Ishikawa (cell line): ENCODE data around the gene RIN3.

ENCODE experiments used
- CEBPB ChIP-seq: IDR thresholded peaks from 2 replicates; pipeline ENCODE4 v1.6.1; 2012
- CREB1 ChIP-seq: IDR thresholded peaks from 2 replicates; pipeline ENCODE4 v1.6.1; 2012; ENCODE audit warnings: low read depth
- EGR1 ChIP-seq: IDR thresholded peaks from 2 replicates; pipeline ENCODE4 v1.6.1; 2012
- EP300 ChIP-seq: IDR thresholded peaks from 2 replicates; pipeline ENCODE4 v1.6.1; 2012; ENCODE audit warnings: borderline replicate concordance
- FOXM1 ChIP-seq: IDR thresholded peaks from 2 replicates; pipeline ENCODE4 v1.6.1; 2012; ENCODE audit warnings: low read depth, borderline replicate concordance
- NFIC ChIP-seq: IDR thresholded peaks from 2 replicates; pipeline ENCODE4 v1.6.1; 2012
- RAD21 ChIP-seq: IDR thresholded peaks from 2 replicates; pipeline ENCODE4 v1.6.1; 2012; ENCODE audit warnings: low read depth
- TAF1 ChIP-seq: IDR thresholded peaks from 2 replicates; pipeline ENCODE4 v1.6.1; 2012; ENCODE audit warnings: low read depth, mild to moderate bottlenecking
- TCF12 ChIP-seq: IDR thresholded peaks from 2 replicates; pipeline ENCODE4 v1.6.1; 2012; ENCODE audit warnings: low read depth
- TEAD4 ChIP-seq: IDR thresholded peaks from 2 replicates; pipeline ENCODE4 v1.6.1; 2012
- YY1 ChIP-seq: IDR thresholded peaks from 2 replicates; pipeline ENCODE4 v1.6.1; 2012; ENCODE audit warnings: low read depth
- ZBTB7A ChIP-seq: IDR thresholded peaks from 2 replicates; pipeline ENCODE4 v1.6.1; 2012; ENCODE audit warnings: low read depth
- TF ChIP-seq, protein P1 (sequence below): IDR thresholded peaks from 2 replicates; pipeline ENCODE4 v1.6.1; 2012
- TF ChIP-seq, protein P2 (sequence below): IDR thresholded peaks from 2 replicates; pipeline ENCODE4 v1.6.1; 2012; ENCODE audit warnings: low read depth, mild to moderate bottlenecking
- TF ChIP-seq, protein P3 (sequence below): IDR thresholded peaks from 2 replicates; pipeline ENCODE4 v1.6.1; 2012

Gene RIN3

DNA sequence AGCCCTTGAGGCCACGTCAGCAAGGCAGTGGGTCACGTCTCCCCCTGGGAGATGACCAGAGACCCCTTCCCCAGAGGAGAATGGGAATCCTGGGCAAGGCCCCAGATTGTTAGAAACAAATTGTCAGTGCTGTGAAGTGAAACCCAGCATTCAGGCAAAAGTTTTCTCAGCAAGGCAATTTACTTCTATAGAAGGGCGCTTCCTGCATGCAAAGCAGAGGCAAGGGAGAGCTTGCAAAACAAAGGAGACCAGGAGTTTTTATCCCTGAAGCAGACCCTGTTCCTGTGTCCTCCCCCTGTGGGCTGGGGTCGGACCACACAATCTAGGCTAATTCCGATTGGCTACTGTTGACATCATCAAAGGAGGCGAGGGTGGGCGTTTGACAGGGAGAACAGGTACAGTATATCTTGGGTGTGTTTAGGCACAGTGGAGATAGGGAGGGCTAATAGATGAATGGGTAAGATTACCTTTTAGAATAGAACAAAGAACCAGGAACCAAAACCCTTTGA lies 114.2 kb downstream of the RIN3 start:
- TF ChIP-seq TAF1 (no peak), CEBPB (no peak), ZBTB7A (no peak), YY1 (no peak), FOXM1 (no peak), TEAD4 (no peak), NFIC (no peak), RAD21 (no peak)
- TF ChIP-seq, protein P1, sequence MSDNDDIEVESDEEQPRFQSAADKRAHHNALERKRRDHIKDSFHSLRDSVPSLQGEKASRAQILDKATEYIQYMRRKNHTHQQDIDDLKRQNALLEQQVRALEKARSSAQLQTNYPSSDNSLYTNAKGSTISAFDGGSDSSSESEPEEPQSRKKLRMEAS, result no peak
- TF ChIP-seq, protein P2, sequence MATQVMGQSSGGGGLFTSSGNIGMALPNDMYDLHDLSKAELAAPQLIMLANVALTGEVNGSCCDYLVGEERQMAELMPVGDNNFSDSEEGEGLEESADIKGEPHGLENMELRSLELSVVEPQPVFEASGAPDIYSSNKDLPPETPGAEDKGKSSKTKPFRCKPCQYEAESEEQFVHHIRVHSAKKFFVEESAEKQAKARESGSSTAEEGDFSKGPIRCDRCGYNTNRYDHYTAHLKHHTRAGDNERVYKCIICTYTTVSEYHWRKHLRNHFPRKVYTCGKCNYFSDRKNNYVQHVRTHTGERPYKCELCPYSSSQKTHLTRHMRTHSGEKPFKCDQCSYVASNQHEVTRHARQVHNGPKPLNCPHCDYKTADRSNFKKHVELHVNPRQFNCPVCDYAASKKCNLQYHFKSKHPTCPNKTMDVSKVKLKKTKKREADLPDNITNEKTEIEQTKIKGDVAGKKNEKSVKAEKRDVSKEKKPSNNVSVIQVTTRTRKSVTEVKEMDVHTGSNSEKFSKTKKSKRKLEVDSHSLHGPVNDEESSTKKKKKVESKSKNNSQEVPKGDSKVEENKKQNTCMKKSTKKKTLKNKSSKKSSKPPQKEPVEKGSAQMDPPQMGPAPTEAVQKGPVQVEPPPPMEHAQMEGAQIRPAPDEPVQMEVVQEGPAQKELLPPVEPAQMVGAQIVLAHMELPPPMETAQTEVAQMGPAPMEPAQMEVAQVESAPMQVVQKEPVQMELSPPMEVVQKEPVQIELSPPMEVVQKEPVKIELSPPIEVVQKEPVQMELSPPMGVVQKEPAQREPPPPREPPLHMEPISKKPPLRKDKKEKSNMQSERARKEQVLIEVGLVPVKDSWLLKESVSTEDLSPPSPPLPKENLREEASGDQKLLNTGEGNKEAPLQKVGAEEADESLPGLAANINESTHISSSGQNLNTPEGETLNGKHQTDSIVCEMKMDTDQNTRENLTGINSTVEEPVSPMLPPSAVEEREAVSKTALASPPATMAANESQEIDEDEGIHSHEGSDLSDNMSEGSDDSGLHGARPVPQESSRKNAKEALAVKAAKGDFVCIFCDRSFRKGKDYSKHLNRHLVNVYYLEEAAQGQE, result no peak

DNA sequence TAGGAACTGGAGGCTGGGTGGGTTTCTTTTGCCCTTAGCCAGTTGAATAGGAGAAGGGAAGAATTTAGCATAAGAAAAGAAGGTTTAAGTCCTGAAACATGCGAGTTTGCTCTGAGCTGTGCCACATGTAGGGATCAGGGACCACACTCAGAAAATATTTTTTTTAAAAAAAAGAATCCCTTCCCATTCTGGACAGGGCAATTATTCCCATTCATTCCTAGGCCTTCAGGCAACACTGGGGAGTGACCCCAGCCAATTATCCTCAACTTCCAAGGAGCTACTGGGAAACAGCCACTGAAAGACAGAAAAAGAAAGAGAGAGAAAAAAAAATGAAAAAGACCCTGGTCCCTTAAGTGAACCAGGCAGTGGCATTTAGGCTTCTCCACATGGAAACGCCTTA lies 115.1 kb downstream of the RIN3 start:
- TF ChIP-seq, protein P1, result no peak
- no peak for TF ChIP-seq CREB1
- TF ChIP-seq TEAD4, result no peak
- no peak for TF ChIP-seq RAD21
- no peak for TF ChIP-seq EGR1
- TF ChIP-seq, protein P2, result no peak
- TF ChIP-seq YY1, result no peak
- TF ChIP-seq ZBTB7A, result no peak
- no peak for TF ChIP-seq CEBPB
- TF ChIP-seq, protein P3, sequence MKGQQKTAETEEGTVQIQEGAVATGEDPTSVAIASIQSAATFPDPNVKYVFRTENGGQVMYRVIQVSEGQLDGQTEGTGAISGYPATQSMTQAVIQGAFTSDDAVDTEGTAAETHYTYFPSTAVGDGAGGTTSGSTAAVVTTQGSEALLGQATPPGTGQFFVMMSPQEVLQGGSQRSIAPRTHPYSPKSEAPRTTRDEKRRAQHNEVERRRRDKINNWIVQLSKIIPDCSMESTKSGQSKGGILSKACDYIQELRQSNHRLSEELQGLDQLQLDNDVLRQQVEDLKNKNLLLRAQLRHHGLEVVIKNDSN, result no peak
- TF ChIP-seq TAF1, result no peak
- no peak for TF ChIP-seq EP300
- no peak for TF ChIP-seq FOXM1
- TF ChIP-seq TCF12, result no peak
- TF ChIP-seq NFIC, result no peak

DNA sequence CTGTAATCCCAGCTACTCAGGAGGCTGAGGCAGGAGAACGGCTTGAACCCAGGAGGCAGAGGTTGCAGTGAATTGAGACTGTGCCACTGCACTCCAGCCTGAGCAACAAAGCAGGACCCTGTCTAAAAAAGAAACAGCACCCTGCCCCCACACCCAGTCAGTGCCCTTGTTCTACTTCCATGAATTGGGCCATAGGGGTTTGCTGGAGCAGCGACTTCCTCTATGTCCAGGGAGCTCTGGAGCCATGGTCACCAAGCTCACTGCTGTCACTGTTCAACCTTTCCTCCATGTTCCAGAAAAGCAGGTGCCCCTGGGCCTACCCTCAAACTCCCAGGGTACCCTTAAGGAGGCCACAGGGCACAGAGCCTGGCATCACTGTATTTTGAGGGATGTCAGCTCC lies 116.8 kb downstream of the RIN3 start:
- TF ChIP-seq, protein P3, result no peak
- TF ChIP-seq YY1, result no peak
- no peak for TF ChIP-seq TAF1
- TF ChIP-seq EGR1, result no peak
- TF ChIP-seq TCF12, result no peak
- TF ChIP-seq, protein P1, result no peak
- TF ChIP-seq RAD21, result no peak
- TF ChIP-seq CREB1, result no peak
- TF ChIP-seq FOXM1, result no peak
- TF ChIP-seq NFIC, result no peak
- TF ChIP-seq EP300, result no peak
- no peak for TF ChIP-seq TEAD4
- TF ChIP-seq, protein P2, result no peak
- TF ChIP-seq ZBTB7A, result no peak
- TF ChIP-seq CEBPB, result no peak

DNA sequence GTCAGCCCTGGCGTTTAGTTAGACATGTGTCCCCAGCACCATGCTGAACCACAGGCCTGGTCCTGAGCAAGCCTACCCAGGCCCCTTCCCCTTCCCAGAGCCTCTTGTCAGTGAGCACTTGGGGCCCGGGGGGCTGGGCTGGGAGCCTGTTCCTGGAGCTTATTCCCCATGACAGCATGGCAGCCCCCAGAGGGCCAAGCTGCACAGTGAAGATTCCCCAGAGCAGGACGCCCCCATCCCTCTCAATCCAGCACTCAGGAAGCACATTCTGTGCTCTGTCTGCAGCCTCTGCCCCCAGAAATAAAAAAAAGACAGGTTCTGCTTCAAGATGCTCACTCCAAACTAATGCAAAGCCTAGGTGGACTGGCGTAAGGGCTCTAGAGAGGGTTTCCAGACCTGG lies 117.5 kb downstream of the RIN3 start:
- TF ChIP-seq TEAD4, result no peak
- TF ChIP-seq YY1, result no peak
- no peak for TF ChIP-seq ZBTB7A
- no peak for TF ChIP-seq NFIC
- TF ChIP-seq, protein P2, result no peak
- TF ChIP-seq FOXM1, result no peak
- TF ChIP-seq, protein P3, result no peak
- no peak for TF ChIP-seq RAD21
- TF ChIP-seq EGR1, result no peak
- TF ChIP-seq CREB1, result no peak
- TF ChIP-seq EP300, result no peak
- TF ChIP-seq, protein P1, result no peak
- TF ChIP-seq CEBPB, result no peak
- no peak for TF ChIP-seq TCF12
- no peak for TF ChIP-seq TAF1
